Measurements from ENCODE around the gene VKORC1. TPM values are rescaled to one million over a fixed set of nuclear protein-coding genes. Genes with fewer than 3 reads are reported as not detected.

VKORC1 gene
- polyA plus RNA-seq (2011; rRNA removed) (101 and 136 TPM in 2 replicates), polyA plus RNA-seq (2017; fragmentation: RNase III; extraction: RNeasy Plus Mini Kit Qiagen cat#74134 plus additional on column Dnase treatment) (83.6 to 97.6 TPM (median 94.2 TPM) in 3 replicates), polyA minus RNA-seq (2011; rRNA and poly(A)+ RNA removed) (122 and 139 TPM in 2 replicates)
- 235 and 275 TPM in 2 replicates for polyA plus RNA-seq (2012; cell fraction: cytosol; rRNA removed)
- 192 and 243 TPM in 2 replicates for polyA plus RNA-seq (2012; cell fraction: nucleus; rRNA removed)

GRCh38 chr16:31094424-31095120, at the start of gene VKORC1:
TSS of gene VKORC1 (minus strand) at chr16:31094797. CDS start at chr16:31094729, 68 bp downstream.
- H3K27ac ChIP-seq = peak within 1 kb of the TSS; percentile 82 to 89
- POLR2A ChIA-PET = interaction anchor here (1.5 to 3.4 kb wide), 3 partner anchors 21 to 109 kb away, joined by 4 to 14 read pairs (median 7); partner anchors contain the start of genes HSD3B7, KAT8, ZNF646 and ZNF668
- no peak for FAIRE-seq

DNA sequence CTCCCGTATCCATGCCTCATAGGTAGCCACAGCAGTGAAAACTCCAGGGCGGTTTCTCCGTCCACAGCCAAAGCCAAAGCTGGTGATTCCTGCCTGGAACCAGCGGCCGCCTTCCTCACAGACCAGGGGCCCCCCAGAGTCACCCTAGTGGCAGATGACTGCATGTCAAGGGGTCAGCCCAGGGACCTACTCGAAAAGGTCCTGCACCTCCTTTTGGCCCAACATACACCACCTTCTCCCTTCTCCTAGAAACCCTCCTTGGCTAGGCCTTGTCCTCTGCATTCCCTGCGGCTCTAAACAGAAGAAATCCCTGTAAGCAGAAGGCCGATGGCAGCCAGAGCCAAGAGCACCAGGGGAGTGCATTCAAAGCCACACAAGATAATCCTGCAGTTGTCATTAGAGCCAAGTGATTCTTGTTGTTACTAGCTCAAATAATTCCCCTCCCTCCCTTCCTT, 49.1 kb upstream of the VKORC1 start:
- H3K4me3 ChIP-seq = no peak overlapping the region
- no peaks in the 10 kb centered on the region for H3K9me3 ChIP-seq
- H3K27ac ChIP-seq = no peak overlapping the region
- ChIA-PET CTCF (interaction anchor here (1.4 to 6.8 kb wide), 10 partner anchors 14 to 190 kb away, joined by 3 to 166 read pairs (median 14); partner anchors contain the start of genes HSD3B7, KAT8, ZNF646 and ZNF668), POLR2A (interaction anchor here (2.1 to 2.9 kb wide), 3 partner anchors 26 to 158 kb away, joined by 11 to 73 read pairs (median 23); partner anchors contain the start of genes HSD3B7, KAT8, ZNF646 and ZNF668)
- H3K4me2 ChIP-seq = no peak overlapping the region
- DNase-seq (ENCODE audit: low read depth in 1 of 2, low spot score in 1 of 2) (no peak), ATAC-seq (no peak), FAIRE-seq (no peak)
- WGBS (ENCODE audit: missing lambda C conversion rate) = 94% methylated on average over 8 of the region's 8 CpGs
- no peak for TF ChIP-seq HES2 (IDR thresholded peaks at IDR 0.05)
- TF ChIP-seq CTCF (IDR thresholded peaks at IDR 0.05) = no peak
- TF ChIP-seq HOXB13 (CRISPR knock-in tag; IDR thresholded peaks at IDR 0.05; ENCODE audit: low read depth) = no peak
- no peak for TF ChIP-seq HEYL (CRISPR knock-in tag; IDR thresholded peaks at IDR 0.05)
- no peak for TF ChIP-seq ATOH8 (CRISPR knock-in tag; IDR thresholded peaks at IDR 0.05; ENCODE audit: low read depth)
- TF ChIP-seq RARB (CRISPR knock-in tag; IDR thresholded peaks at IDR 0.05) = no peak
- no peak for TF ChIP-seq RAD21 (conservative IDR thresholded peaks at IDR 0.05 in 1 of 2, IDR thresholded peaks at IDR 0.05 in 1 of 2)
- no peak for TF ChIP-seq E2F6 (IDR thresholded peaks at IDR 0.05; ENCODE audit: borderline replicate concordance, low read depth)
- TF ChIP-seq POLR2AphosphoS2 (conservative IDR thresholded peaks at IDR 0.05; ENCODE audit: low read length) = no peak
- TF ChIP-seq SREBF2 (IDR thresholded peaks at IDR 0.05) = no peak
- TF ChIP-seq CEBPB (IDR thresholded peaks at IDR 0.05) = no peak
- TF ChIP-seq BHLHE40 (IDR thresholded peaks at IDR 0.05; ENCODE audit: low read depth, low read length) = no peak
- TF ChIP-seq CBX2 (IDR thresholded peaks at IDR 0.05; ENCODE audit: borderline replicate concordance, low read depth) = no peak
- TF ChIP-seq FOSL2 (IDR thresholded peaks at IDR 0.05) = no peak
- TF ChIP-seq FOSL2 (CRISPR knock-in tag; IDR thresholded peaks at IDR 0.05) = no peak
- H3K4me1 ChIP-seq = peaks cover 23% of the 10 kb centered on the region

More at GRCh38 chr16:31094424-31095120, at the start of gene VKORC1:
- peak within 1 kb of the TSS; percentile 98 for H3K4me2 ChIP-seq
- peaks cover 11% of the 10 kb centered on the region; the same call in 2 of the 3 replicates for H3K4me1 ChIP-seq
- peak; percentile 95 to 99 for DNase-seq (ENCODE audit: low read depth in 1 of 2, low spot score in 1 of 2)
- peak; percentile 94 to 98 for ATAC-seq
- CTCF ChIA-PET = interaction anchor here (0.6 to 12.6 kb wide), 6 partner anchors 16 to 288 kb away, joined by 3 to 97 read pairs (median 4); partner anchors contain the start of gene HSD3B7
- 2% methylated on average over 25 of the region's 69 CpGs for WGBS (ENCODE audit: missing lambda C conversion rate)
- peak within 1 kb of the TSS; percentile 83 for H3K4me3 ChIP-seq
- peak; percentile 35; the same call in 1 of the 2 replicates for TF ChIP-seq HDAC2 (IDR thresholded peaks at IDR 0.05)
- peak; percentile 40; the same call in 1 of the 3 replicates for TF ChIP-seq BCL3 (IDR thresholded peaks at IDR 0.05)
- peak; percentile 62 for TF ChIP-seq POLR2A (IDR thresholded peaks at IDR 0.05; ENCODE audit: low read length)
- no peak for TF ChIP-seq CBX8 (IDR thresholded peaks at IDR 0.05)
- TF ChIP-seq MAZ (IDR thresholded peaks at IDR 0.05; ENCODE audit: borderline replicate concordance, low read depth, low read length) = no peak
- peak; percentile 59 for TF ChIP-seq MAX (IDR thresholded peaks at IDR 0.05)
- peak in 1 of 2 experiments; percentile 48; a peak in 2 of 5 replicates for TF ChIP-seq JUN (IDR thresholded peaks at IDR 0.05)
- TF ChIP-seq E2F6 (IDR thresholded peaks at IDR 0.05; ENCODE audit: borderline replicate concordance, low read depth) = peak; percentile 78
- TF ChIP-seq BHLHE40 (IDR thresholded peaks at IDR 0.05; ENCODE audit: low read depth, low read length) = 0 out of 2 replicates have a peak, but pooled peaks have one; percentile 7
- H3K9me3 ChIP-seq = no peaks in the 10 kb centered on the region
